ENCODE results near the gene PARVB.

PARVB gene

GRCh38 chr22:44025171-44026065 is 1.3 kb downstream of the PARVB start:
- no peak for TF ChIP-seq CTCF (IDR thresholded peaks at IDR 0.05)
- H3K9me3 ChIP-seq, result no peaks in the 10 kb centered on the region
- H3K27me3 ChIP-seq, result peaks cover 0 to 29% of the 10 kb centered on the region in 2 donors
- peaks cover 0 to 12% (median 7%) of the 10 kb centered on the region in 4 donors for H3K4me1 ChIP-seq
- intact Hi-C loops (cut with DNase I; ENCODE audit: low total_unique reads), result no loop called here
- H3K36me3 ChIP-seq, result no peaks in the 10 kb centered on the region
- peak overlapping the region; percentile 52 to 55 for H3K4me3 ChIP-seq
- peak; percentile 42 to 74 for DNase-seq
- peak overlapping the region in 1 of 2 donors; percentile 46 for H3K27ac ChIP-seq

- H3K27ac ChIP-seq, result peak overlapping the region; percentile 41
- peaks cover 0 to 12% (median 7%) of the 10 kb centered on the region in 4 donors for H3K4me1 ChIP-seq
- H3K4me3 ChIP-seq, result peak overlapping the region; percentile 7 to 15
- no peak for TF ChIP-seq CTCF (IDR thresholded peaks at IDR 0.05)
- H3K27me3 ChIP-seq, result peaks cover 0 to 29% of the 10 kb centered on the region in 2 donors
- H3K36me3 ChIP-seq, result no peaks in the 10 kb centered on the region
- intact Hi-C loops (cut with DNase I; ENCODE audit: low total_unique reads), result no loop called here
- DNase-seq, result no peak
- no peaks in the 10 kb centered on the region for H3K9me3 ChIP-seq
These were observed 2.0 kb downstream of the PARVB start for GRCh38 chr22:44026066-44026629.

GRCh38 chr22:44026630-44027511 is 2.8 kb downstream of the PARVB start:
- Histone ChIP-seq H3K36me3 (no peaks in the 10 kb centered on the region), H3K4me1 (peaks cover 0 to 12% (median 7%) of the 10 kb centered on the region in 4 donors), H3K9me3 (no peaks in the 10 kb centered on the region), H3K27me3 (peaks cover 0 to 29% of the 10 kb centered on the region in 2 donors), H3K4me3 (peak overlapping the region; percentile 7 to 15), H3K27ac (peak overlapping the region; percentile 41)
- peak; percentile 84 to 86 for DNase-seq
- intact Hi-C loops (cut with DNase I; ENCODE audit: low total_unique reads), result no loop called here
- no peak for TF ChIP-seq CTCF (IDR thresholded peaks at IDR 0.05)

GRCh38 chr22:44028091-44028490 is 4.0 kb downstream of the PARVB start:
- no peak for TF ChIP-seq CTCF (IDR thresholded peaks at IDR 0.05)
- H3K27ac ChIP-seq, result no peak overlapping the region

GRCh38 chr22:44029069-44029468 is 5.0 kb downstream of the PARVB start:
- Histone ChIP-seq H3K4me1 (peaks cover 0 to 7% (median 2%) of the 10 kb centered on the region in 4 donors), H3K4me3 (no peak overlapping the region), H3K9me3 (no peaks in the 10 kb centered on the region), H3K27ac (no peak overlapping the region), H3K27me3 (peaks cover 0 to 19% of the 10 kb centered on the region in 2 donors), H3K36me3 (no peaks in the 10 kb centered on the region)
- TF ChIP-seq CTCF (IDR thresholded peaks at IDR 0.05), result no peak
- no peak for DNase-seq
- intact Hi-C loops (cut with DNase I; ENCODE audit: low total_unique reads), result no loop called here

More at GRCh38 chr22:44028091-44028490, 4.0 kb downstream of the PARVB start:
- H3K4me1 ChIP-seq, result peaks cover 0 to 12% (median 7%) of the 10 kb centered on the region in 4 donors
- H3K36me3 ChIP-seq, result no peaks in the 10 kb centered on the region
- no peak for DNase-seq
- intact Hi-C loops (cut with DNase I; ENCODE audit: low total_unique reads), result no loop called here
- H3K9me3 ChIP-seq, result no peaks in the 10 kb centered on the region
- no peak overlapping the region for H3K4me3 ChIP-seq
- H3K27me3 ChIP-seq, result peaks cover 0 to 25% of the 10 kb centered on the region in 2 donors
